Epidermal melanocyte (primary cell): ENCODE measurements around the gene CYP26B1.

Experiments
- DNase-seq: peaks from one replicate; pipeline ENCODE4 v3.0.0; 2011; ENCODE audit warnings: low spot score; ENCODE audit not compliant: insufficient read length

The CYP26B1 gene

DNA sequence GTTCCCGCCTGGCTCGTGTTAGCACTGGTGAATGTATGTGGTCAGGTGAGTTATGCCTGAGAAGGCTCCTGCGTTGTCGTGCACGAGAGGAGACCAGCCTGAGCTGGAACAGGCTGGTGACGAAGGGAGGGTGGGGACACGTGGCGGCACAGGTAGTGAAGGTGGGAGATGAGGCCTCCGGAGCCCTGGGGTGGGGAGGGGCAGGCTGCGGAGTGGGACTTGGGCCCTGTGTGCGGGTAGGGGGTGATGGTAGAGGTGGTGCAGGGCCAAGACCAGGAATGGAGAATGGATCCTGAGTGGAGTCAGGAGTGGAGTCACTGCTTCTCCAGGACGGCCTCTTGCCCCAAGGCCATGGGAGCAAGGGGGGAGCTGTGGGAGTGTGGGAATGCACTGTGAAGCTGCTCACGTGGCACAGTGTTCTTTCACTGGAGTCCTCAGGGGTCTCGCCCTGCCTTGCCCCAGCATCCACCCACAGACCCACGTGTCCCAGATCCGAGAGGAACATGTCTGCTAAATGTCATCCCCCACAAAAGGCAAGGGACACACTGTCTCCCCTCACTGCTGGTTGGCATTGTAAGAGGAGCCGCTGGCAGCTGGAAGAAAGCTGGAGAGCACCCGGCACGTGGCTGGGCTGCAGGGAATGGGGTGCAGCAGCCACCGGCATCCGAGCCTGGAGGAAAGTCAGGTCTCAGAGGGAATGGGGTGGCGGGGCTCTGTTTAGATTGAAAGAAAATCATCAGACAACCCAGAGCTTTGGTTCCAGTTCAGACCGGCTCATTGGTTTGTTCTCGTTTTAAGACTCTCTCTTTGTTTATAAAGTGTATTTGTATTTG is 63.7 kb downstream of the CYP26B1 start:
- no peak for DNase-seq

DNA sequence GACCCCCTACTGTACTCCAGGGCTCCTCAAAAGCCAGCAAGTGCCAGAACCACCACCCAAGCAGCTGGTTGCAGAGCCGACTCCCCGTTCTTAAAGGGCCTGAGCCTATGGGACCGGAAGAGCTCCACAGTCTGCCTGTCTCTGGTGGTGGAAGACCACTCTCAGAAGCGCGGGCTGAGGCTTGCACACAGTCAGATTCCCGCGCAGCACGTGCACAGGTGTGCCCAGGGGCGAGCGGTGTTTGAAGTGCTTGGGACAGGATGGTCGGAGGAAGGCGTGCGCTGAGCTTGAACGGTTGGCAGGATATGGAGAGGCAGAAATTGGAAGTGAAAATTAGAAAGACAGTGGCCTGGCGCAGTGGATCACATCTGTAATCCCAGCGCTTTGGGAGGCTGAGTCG is 64.8 kb downstream of the CYP26B1 start:
- no peak for DNase-seq

DNA sequence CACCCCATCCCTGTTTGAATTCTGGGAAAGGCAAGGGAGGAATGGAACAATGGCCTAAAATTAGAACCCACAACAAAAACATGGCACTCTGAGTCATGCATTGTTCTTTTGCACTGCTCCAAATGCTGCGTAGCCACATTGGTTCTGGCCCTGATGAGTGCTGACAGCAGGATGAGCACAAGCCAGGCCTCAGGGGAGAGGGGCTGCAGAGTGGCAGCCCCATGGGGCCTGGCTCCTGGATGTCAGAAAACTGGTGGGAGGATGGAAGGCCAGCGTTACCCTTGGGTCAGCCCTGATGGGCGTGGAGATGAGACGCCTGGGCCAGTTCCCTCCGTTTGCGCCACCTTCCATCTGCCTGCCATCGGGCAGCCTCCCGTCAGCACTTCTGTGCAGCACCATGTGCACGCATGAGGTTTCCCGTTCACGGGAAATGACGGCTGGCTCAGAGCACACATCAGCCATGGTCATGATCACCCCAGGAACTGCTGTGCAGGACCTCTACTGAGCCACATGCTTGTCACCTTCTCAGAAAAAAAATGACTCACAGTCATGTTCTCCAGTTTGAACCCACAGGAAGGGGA is 65.6 kb downstream of the CYP26B1 start:
- DNase-seq: no peak

DNA sequence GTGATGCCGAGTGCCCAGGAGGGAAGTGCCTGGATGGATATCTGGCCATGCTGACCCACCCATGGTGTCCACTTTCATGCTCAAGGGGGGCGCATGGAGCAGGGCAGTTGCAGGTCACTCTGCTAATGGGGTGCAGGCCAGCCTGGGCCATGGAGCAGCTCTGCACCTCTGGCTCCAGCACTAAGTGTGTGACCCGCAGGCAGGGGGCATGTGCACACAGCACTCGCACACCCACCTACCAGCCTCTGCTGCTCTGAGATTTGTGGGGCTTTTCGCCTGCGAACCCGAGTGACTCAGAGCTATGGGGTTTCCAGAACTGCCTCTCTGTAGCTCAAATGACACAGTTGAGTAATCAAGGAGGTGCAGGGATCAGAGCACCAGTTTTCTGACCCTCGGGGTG is 66.2 kb downstream of the CYP26B1 start:
- no peak for DNase-seq

DNA sequence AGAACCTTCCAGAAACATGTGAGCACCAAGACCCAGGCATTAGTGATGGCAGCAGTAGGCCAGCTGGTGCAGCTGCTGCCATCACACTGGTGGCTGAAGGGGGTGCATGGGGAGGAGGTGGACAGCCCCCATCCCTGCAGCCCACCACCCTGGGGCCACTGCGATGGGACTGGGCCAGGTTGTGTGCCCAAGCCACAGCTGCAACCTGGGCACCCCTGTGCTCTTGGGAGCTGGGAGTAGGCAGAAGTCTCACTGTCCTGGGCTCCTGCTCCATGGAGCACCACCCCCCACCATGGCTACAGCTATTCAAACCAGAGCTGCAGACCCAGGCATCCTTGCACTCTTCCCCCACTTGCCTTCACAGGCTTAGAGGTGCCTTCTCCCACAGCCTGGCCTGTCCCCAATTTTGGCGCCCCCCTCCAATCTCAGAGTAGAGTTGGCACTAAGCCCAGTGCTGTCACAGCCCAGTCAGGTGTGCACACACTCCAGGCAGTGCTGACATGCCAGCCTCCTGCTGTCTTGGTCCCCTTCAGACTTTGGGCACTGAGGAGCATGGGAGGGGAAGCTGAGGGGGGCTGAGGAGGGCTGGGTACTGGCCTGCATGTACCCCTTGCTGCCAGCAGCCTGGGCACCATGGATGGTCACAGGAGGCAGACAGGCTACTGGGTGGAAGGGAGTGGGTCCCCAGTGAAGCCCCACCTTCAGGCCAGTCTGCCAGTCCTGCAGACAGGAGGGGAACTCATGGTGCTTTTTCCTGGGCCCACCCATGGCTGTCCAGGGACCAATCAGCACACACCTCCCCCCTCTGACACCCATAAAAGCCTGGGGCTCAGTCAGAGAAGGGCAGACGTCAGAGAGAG is 67.1 kb downstream of the CYP26B1 start:
- DNase-seq: no peak
